A673 (cell line): ENCODE measurements around the gene TNFSF15. TPM values are rescaled to one million over a fixed set of nuclear protein-coding genes. Genes with fewer than 3 reads are reported as not detected.

Experiments used
- BruUV-seq: library from RNA; stranded (reverse); fragments of 400-500 nt; replicated peaks from 2 replicates; lab custom pipeline; 2021; lab: Mats Ljungman, UMichigan
- CTCF ChIA-PET: fragments of 300-600 bp; sonication (Branson Sonifier 250); formaldehyde crosslinking; loops from one replicate; lab custom pipeline; 2022; ENCODE audit warnings: antibody characterized with exemption; lab: Charles Lee
- POLR2A ChIA-PET: fragments of 300-600 bp; sonication (Branson Sonifier 250); formaldehyde crosslinking; loops from one replicate; lab custom pipeline; 2022; ENCODE audit warnings: antibody characterized with exemption; ENCODE audit not compliant: low non-redundant PET; lab: Charles Lee
- DNase-seq: peaks from one replicate; pipeline ENCODE4 v3.0.0-alpha.2; 2015; ENCODE audit warnings: low spot score
- H3K27ac ChIP-seq: fragments of 200-600 bp; sonication (generic); 2 replicates; pipeline ENCODE4 v1.5.1; 2016; ENCODE audit warnings: mixed run types, low read depth, mild to moderate bottlenecking, mixed read lengths, antibody characterized with exemption, low read length; ENCODE audit not compliant: poor library complexity, severe bottlenecking
- H3K27me3 ChIP-seq: fragments of 200-600 bp; sonication (generic); replicated peaks from 2 replicates; pipeline ENCODE4 v1.6.1; 2017; ENCODE audit warnings: mixed run types, low read depth, mild to moderate bottlenecking, mixed read lengths, antibody characterized with exemption, low read length; ENCODE audit not compliant: insufficient read depth, poor library complexity
- H3K36me3 ChIP-seq: fragments of 200-600 bp; sonication (generic); 2 replicates; pipeline ENCODE4 v1.6.1; 2016; ENCODE audit warnings: mixed run types, mild to moderate bottlenecking, mixed read lengths, antibody characterized with exemption, low read length; ENCODE audit not compliant: insufficient read depth, poor library complexity, severe bottlenecking
- H3K4me1 ChIP-seq: fragments of 200-600 bp; sonication (generic); 2 replicates; pipeline ENCODE4 v1.6.1; 2017; ENCODE audit warnings: mixed run types, mild to moderate bottlenecking, mixed read lengths, antibody characterized with exemption, low read length; ENCODE audit not compliant: insufficient read depth, poor library complexity, severe bottlenecking
- H3K4me3 ChIP-seq: fragments of 200-600 bp; sonication (generic); 2 replicates; pipeline ENCODE4 v1.5.1; 2016; ENCODE audit warnings: low read depth, mixed run types, mild to moderate bottlenecking, mixed read lengths, low read length; ENCODE audit not compliant: poor library complexity, severe bottlenecking
- H3K9me3 ChIP-seq: fragments of 200-600 bp; sonication (generic); 2 replicates; pipeline ENCODE4 v1.6.1; 2016; ENCODE audit warnings: mixed run types, low read depth, mild to moderate bottlenecking, mixed read lengths, antibody characterized with exemption, low read length; ENCODE audit not compliant: poor library complexity, severe bottlenecking
- EZH2 ChIP-seq: fragments of 200-600 bp; sonication (generic); IDR thresholded peaks from 2 replicates; pipeline ENCODE4 v1.6.1; 2017; ENCODE audit warnings: borderline replicate concordance, low read depth, mild to moderate bottlenecking, mixed read lengths, antibody characterized with exemption, low read length; ENCODE audit not compliant: poor library complexity, severe bottlenecking
- intact Hi-C: fragments of 100-400 bp; cut with micrococcal nuclease; formaldehyde crosslinking; loops from one replicate; pipeline ENCODE4 v1.10.0; 2022; ENCODE audit not compliant: unreplicated experiment
- total RNA-seq: library from RNA; stranded (reverse); gene quantifications from 2 replicates; pipeline ENCODE4 v1.2.3, GENCODE V29; 2021
- TF ChIP-seq, protein P1 (sequence below): fragments of 300-800, 200-600 bp; sonication (generic); conservative IDR thresholded peaks from 2 replicates; pipeline ENCODE4 v1.5.1; 2017; ENCODE audit warnings: low read depth, mild to moderate bottlenecking, antibody characterized with exemption, low read length, moderate library complexity, mixed read lengths

Gene TNFSF15
- total RNA-seq, 1 experiment from 2014 or later: not detected

DNA sequence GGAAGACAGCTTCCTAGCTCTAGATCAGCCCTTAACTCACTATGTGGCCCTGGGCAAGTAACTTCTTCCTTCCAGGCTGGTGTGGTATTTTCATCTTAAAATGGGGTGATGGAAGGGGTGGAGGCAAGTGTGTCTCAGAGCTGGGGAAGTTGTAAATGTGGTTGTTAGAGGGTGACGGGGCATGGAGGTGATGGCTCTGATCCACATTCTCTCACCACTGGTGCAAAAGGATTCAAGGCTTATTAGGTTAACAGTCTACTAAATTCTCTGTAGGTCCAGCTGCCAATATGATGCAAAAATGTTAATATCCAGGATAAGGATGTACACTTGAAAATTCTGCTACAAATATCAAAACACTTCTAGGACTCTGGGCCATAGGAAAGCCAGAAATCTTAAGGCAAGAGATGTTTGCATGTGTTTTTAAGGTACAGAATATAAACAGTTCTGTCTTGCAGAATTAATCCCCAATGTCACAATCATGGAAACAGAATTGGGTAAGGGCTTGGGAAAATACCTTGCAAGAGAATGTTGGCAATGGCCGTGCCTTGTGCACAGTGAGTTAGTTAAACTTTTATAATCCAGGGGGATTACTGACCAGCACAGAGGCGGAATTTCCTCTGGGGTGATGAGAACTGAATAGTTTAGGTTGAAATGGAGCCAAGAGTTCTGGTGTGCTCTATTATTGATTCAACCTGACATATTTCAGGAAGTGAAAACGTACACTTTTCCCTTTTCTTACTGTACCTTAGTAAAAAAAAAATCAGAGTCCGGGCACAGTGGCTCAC is 19.8 kb downstream of the TNFSF15 start:
- Histone ChIP-seq H3K4me1 (no peaks in the 10 kb centered on the region), H3K9me3 (no peaks in the 10 kb centered on the region), H3K27me3 (no peaks in the 10 kb centered on the region), H3K4me3 (no peak overlapping the region), H3K27ac (no peak overlapping the region), H3K36me3 (no peaks in the 10 kb centered on the region)
- intact Hi-C loops: no loop called here
- CTCF ChIA-PET: no interaction called here
- DNase-seq: no peak
- no TSS peak for BruUV-seq
- no peak for TF ChIP-seq EZH2
- TF ChIP-seq, protein P1, sequence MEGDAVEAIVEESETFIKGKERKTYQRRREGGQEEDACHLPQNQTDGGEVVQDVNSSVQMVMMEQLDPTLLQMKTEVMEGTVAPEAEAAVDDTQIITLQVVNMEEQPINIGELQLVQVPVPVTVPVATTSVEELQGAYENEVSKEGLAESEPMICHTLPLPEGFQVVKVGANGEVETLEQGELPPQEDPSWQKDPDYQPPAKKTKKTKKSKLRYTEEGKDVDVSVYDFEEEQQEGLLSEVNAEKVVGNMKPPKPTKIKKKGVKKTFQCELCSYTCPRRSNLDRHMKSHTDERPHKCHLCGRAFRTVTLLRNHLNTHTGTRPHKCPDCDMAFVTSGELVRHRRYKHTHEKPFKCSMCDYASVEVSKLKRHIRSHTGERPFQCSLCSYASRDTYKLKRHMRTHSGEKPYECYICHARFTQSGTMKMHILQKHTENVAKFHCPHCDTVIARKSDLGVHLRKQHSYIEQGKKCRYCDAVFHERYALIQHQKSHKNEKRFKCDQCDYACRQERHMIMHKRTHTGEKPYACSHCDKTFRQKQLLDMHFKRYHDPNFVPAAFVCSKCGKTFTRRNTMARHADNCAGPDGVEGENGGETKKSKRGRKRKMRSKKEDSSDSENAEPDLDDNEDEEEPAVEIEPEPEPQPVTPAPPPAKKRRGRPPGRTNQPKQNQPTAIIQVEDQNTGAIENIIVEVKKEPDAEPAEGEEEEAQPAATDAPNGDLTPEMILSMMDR: no peak
- POLR2A ChIA-PET: no interaction called here

DNA sequence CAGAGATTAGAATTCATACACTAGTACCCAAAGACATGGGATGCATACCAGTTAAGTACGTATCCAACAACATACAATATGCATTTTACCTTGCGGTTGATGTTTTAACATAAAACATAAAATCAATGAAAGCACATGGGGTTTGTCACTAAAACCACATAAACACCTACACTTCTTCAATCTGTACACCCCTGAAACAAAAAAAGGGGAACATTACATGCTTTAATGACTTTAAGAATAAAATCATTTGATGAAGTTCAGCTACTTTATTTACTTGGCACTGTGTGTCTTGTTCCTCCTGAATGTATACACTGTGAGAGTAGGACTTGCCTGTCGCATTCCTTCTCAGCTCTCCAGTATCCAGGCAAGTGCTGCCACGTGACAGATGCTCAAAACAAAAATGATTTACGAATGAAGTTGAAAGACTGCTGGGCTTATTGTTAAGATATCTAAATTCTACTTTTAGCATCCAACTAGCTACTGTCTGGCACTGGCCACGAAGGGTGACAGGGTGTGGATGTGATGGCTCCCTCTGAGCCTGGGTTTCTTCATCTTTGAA is 21.0 kb downstream of the TNFSF15 start:
- no peak overlapping the region for H3K4me3 ChIP-seq
- DNase-seq: no peak
- intact Hi-C loops: no loop called here
- no TSS peak for BruUV-seq
- TF ChIP-seq, protein P1: no peak
- no peak for TF ChIP-seq EZH2
- H3K4me1 ChIP-seq: no peaks in the 10 kb centered on the region
- no peaks in the 10 kb centered on the region for H3K27me3 ChIP-seq
- ChIA-PET POLR2A (no interaction called here), CTCF (no interaction called here)
- no peaks in the 10 kb centered on the region for H3K36me3 ChIP-seq
- no peak overlapping the region for H3K27ac ChIP-seq
- H3K9me3 ChIP-seq: no peaks in the 10 kb centered on the region

DNA sequence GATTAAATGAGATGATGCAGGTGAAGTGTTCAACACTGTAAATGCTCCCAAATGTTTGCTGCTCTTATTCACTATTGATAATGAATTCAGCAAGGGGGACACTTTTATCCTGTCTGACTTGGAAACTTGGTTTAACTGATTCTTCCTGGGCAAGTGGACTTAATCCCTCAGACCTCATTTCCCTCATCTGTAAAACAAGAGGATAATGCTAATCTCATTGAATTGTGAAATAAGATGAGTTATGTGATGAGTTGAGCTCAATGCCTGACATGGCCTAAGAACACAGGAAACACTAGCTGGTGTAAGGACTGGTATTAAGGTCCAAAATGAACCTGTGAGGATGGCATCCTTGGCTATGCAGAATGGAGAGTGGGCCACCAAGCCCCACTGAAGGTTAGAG is 23.3 kb downstream of the TNFSF15 start:
- intact Hi-C loops: no loop called here
- Histone ChIP-seq H3K4me3 (no peak overlapping the region), H3K36me3 (no peaks in the 10 kb centered on the region), H3K27ac (no peak overlapping the region), H3K9me3 (no peaks in the 10 kb centered on the region), H3K27me3 (no peaks in the 10 kb centered on the region), H3K4me1 (no peaks in the 10 kb centered on the region)
- POLR2A ChIA-PET: no interaction called here
- no peak for DNase-seq
- TF ChIP-seq EZH2: no peak
- TF ChIP-seq, protein P1: no peak
- CTCF ChIA-PET: no interaction called here
- BruUV-seq: no TSS peak
